A549 treated with CpdA at 1 μM for 4 hours (cell line): Measurements from ENCODE around the gene XYLT1. TPM values are rescaled to one million over a fixed set of nuclear protein-coding genes. Genes with fewer than 3 reads are reported as not detected.

Source experiments
- total RNA-seq: library from RNA; stranded (reverse); fragments of 200-300 nt; extraction: Qiagen RNA extraction; gene quantifications from 5 replicates; pipeline ENCODE4 v1.2.3, GENCODE V29; 2022; ENCODE audit warnings: low read depth

The XYLT1 gene
- total RNA-seq: 0.61 to 0.90 TPM (median 0.68 TPM) in 5 replicates

DNA sequence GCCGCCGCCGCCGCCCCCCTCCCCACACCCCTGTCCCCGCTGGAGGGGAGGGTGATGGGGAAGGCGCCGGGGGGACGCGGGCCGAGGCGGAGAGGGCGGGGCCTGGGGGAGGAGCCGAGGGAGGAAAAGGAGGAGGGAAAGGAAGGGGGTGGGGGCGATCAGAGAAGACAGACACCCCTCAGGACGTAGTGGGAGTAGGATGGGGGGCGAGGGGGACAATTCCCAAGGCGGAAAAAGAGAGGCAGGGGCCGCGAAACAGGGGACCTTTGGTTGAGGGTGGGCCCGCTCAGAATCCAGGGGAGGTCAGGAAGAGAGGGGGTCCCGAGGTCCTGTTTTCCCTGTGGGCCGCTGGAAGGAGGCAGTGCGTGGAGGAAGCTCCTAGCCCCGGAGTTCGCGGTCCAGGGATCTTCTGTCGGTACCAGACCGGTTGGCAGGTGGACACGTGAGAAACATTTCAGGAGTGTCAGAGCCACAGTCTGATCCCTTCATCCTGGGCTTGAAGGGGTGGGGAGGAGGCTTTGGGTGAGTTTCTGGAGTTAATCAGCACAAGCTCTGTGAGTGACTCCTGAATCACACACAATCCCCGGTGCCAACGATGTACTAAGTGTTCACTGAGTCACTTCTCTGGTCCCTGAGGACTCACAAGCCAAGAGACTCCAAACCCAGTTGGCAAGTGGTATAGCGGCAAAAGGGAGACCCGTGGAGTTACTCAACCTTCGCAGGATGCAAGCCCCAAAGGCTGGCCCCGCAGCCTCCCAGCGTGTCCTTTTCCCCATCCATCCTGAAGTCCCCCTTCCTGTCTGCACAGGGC, at the start of gene XYLT1:
XYLT1 (minus strand) TSS at position 53 of the 811 bp plus-strand sequence. CDS start 164 bp downstream, outside the sequence.

